Astrocyte (in vitro differentiated cells and primary cell): ENCODE data around the gene CCSER1. TPM values are rescaled to one million over a fixed set of nuclear protein-coding genes. Genes with fewer than 3 reads are reported as not detected.

Source experiments
- DNase-seq: peaks from one replicate; pipeline ENCODE4 v3.0.0-alpha.2; 2010; ENCODE audit warnings: low read depth
- FAIRE-seq: peaks from 2 replicates; lab custom pipeline; 2011; peaks lifted over from hg19 to GRCh38; lab: Jason Lieb, UNC
- H2AFZ ChIP-seq: 2 replicates; pipeline ENCODE4 v1.6.0; 2012; ENCODE audit warnings: low read depth, low read length, inconsistent platforms
- H3K27ac ChIP-seq: 2 replicates; pipeline ENCODE4 v1.5.1; 2011; ENCODE audit warnings: low read depth, low read length, inconsistent platforms
- H3K27me3 ChIP-seq: 2 replicates; pipeline ENCODE4 v1.6.0; 2011; ENCODE audit warnings: low read length, inconsistent platforms; ENCODE audit not compliant: insufficient read depth
- H3K36me3 ChIP-seq: 2 replicates; pipeline ENCODE4 v1.5.1; 2011; ENCODE audit warnings: low read length, inconsistent platforms; ENCODE audit not compliant: insufficient read depth
- H3K4me1 ChIP-seq: 2 replicates; pipeline ENCODE4 v1.5.1; 2011; ENCODE audit warnings: low read length, inconsistent platforms; ENCODE audit not compliant: insufficient read depth
- H3K4me2 ChIP-seq: 2 replicates; pipeline ENCODE4 v1.6.0; 2012; ENCODE audit warnings: low read length, inconsistent platforms
- H3K4me3 ChIP-seq: 2 replicates; pipeline ENCODE4 v1.5.1; 2011; ENCODE audit warnings: low read depth, mild to moderate bottlenecking, low read length, inconsistent platforms; ENCODE audit not compliant: insufficient read depth
- H3K79me2 ChIP-seq: 2 replicates; pipeline ENCODE4 v1.6.0; 2012; ENCODE audit warnings: mild to moderate bottlenecking, low read length, inconsistent platforms; ENCODE audit not compliant: insufficient read depth
- H3K9ac ChIP-seq: 2 replicates; pipeline ENCODE4 v1.6.0; 2012; ENCODE audit warnings: mild to moderate bottlenecking, low read length, inconsistent platforms
- H3K9me3 ChIP-seq: 2 replicates; pipeline ENCODE4 v1.5.1; 2012; ENCODE audit warnings: low read depth, mild to moderate bottlenecking, low read length, inconsistent platforms; ENCODE audit not compliant: insufficient read depth
- H4K20me1 ChIP-seq: 2 replicates; pipeline ENCODE4 v1.6.0; 2012; ENCODE audit warnings: low read length, inconsistent platforms; ENCODE audit not compliant: insufficient read depth
- H3K27ac Mint-ChIP-seq: one replicate; pipeline ENCODE4 v1.8.0; 2021; ENCODE audit warnings: mild to moderate bottlenecking, mixed read lengths; ENCODE audit not compliant: unreplicated experiment
- H3K27me3 Mint-ChIP-seq: one replicate; pipeline ENCODE4 v1.8.0; 2021; ENCODE audit warnings: low read depth, mixed read lengths; ENCODE audit not compliant: unreplicated experiment
- H3K36me3 Mint-ChIP-seq: one replicate; pipeline ENCODE4 v1.8.0; 2021; ENCODE audit warnings: low read depth, mixed read lengths; ENCODE audit not compliant: unreplicated experiment
- H3K4me1 Mint-ChIP-seq: one replicate; pipeline ENCODE4 v1.8.0; 2021; ENCODE audit warnings: low read depth, mixed read lengths; ENCODE audit not compliant: unreplicated experiment
- H3K4me3 Mint-ChIP-seq: one replicate; pipeline ENCODE4 v1.8.0; 2021; ENCODE audit warnings: mild to moderate bottlenecking, moderate library complexity, mixed read lengths; ENCODE audit not compliant: unreplicated experiment
- H3K9me3 Mint-ChIP-seq: one replicate; pipeline ENCODE4 v1.8.0; 2021; ENCODE audit warnings: mild to moderate bottlenecking, mixed read lengths; ENCODE audit not compliant: unreplicated experiment
- EZH2 ChIP-seq: IDR thresholded peaks from 2 replicates; pipeline ENCODE4 v1.6.1; 2012; ENCODE audit warnings: mild to moderate bottlenecking, low read length, inconsistent platforms; ENCODE audit not compliant: insufficient read depth
- total RNA-seq: library from RNA; stranded (reverse); gene quantifications from 2 replicates; pipeline ENCODE4 v1.2.1, GENCODE V29; 2021
- TF ChIP-seq, protein P1 (sequence below): IDR thresholded peaks from 2 replicates; pipeline ENCODE4 v1.5.1; 2011; ENCODE audit warnings: low read depth, mild to moderate bottlenecking, inconsistent platforms, low read length, moderate library complexity; ENCODE audit not compliant: insufficient read depth

The CCSER1 gene
- total RNA-seq, 1 donor from 2014 or later = 2.2 TPM

DNA sequence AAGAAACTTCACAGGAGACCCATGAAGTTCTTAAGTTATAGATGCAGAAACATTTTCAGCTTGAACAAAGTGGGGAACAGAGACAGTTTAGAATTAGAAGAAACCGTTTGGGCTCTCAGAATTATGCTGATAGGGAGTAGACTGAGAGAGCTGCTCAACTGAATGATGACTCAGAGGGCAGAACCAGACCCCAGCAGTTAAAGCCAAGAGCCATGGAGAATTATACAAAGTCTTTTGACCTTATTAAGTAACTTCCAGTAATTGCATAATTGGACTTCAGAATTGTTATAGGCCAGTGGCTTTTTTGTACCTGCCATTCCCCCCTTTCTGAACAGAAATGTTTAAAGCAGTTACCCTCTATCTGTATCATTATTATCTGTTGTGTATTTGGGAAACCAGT lies 642.1 kb downstream of the CCSER1 start:
- Histone ChIP-seq H3K36me3 (no peaks in the 10 kb centered on the region), H3K9me3 (no peaks in the 10 kb centered on the region), H3K27me3 (no peaks in the 10 kb centered on the region), H3K27ac (no peak overlapping the region), H3K9ac (no peak overlapping the region), H3K79me2 (no peaks in the 10 kb centered on the region), H3K4me2 (no peak overlapping the region), H2AFZ (no peak overlapping the region), H4K20me1 (no peaks in the 10 kb centered on the region), H3K4me1 (no peaks in the 10 kb centered on the region), H3K4me3 (no peak overlapping the region)
- H3K9me3 Mint-ChIP-seq = no peaks in the 10 kb centered on the region
- H3K27ac Mint-ChIP-seq = no peak overlapping the region
- H3K36me3 Mint-ChIP-seq = no peaks in the 10 kb centered on the region
- H3K4me3 Mint-ChIP-seq = no peak overlapping the region
- H3K27me3 Mint-ChIP-seq = no peaks in the 10 kb centered on the region
- TF ChIP-seq, protein P1, sequence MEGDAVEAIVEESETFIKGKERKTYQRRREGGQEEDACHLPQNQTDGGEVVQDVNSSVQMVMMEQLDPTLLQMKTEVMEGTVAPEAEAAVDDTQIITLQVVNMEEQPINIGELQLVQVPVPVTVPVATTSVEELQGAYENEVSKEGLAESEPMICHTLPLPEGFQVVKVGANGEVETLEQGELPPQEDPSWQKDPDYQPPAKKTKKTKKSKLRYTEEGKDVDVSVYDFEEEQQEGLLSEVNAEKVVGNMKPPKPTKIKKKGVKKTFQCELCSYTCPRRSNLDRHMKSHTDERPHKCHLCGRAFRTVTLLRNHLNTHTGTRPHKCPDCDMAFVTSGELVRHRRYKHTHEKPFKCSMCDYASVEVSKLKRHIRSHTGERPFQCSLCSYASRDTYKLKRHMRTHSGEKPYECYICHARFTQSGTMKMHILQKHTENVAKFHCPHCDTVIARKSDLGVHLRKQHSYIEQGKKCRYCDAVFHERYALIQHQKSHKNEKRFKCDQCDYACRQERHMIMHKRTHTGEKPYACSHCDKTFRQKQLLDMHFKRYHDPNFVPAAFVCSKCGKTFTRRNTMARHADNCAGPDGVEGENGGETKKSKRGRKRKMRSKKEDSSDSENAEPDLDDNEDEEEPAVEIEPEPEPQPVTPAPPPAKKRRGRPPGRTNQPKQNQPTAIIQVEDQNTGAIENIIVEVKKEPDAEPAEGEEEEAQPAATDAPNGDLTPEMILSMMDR = no peak
- no peak for TF ChIP-seq EZH2
- H3K4me1 Mint-ChIP-seq = no peaks in the 10 kb centered on the region
- no peak for DNase-seq
- FAIRE-seq = no peak

DNA sequence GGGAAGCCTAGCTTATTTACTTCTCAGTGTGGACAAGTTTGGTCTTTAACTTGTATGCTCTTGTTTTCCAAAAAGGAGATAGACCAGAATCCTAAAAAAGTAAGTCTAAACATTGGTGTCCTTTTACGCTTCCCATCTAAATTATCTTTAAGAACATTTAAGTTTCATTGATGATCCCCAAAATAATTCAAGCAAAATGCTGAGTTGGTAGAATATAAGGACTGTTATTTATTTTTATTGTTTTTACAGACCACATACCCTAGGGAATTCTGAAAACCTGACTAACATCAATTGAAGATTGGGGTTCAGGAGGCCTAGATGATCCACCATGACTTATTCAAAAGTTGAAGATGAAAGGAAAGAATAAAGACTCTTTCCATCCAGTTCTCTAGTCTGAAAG lies 653.0 kb downstream of the CCSER1 start:
- no peaks in the 10 kb centered on the region for H3K36me3 Mint-ChIP-seq
- H3K9me3 Mint-ChIP-seq = no peaks in the 10 kb centered on the region

DNA sequence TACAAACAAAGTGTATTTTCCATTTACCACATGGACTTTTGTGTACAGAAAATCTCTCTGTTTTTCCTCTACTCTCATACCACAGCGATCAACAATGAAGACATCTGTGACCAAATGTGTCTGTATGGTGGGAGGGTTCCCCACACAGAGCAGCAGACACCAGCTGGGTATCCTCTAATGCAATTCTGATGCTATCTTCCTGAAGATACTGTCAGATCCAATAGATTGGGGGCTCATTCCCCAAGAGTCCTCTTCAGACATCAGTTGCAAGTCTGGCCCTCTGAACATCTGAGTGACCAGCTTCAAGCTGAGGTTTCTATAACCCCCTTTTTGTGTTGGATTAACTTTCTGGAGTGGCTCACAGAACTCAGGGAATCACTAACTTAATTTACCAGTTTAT lies 659.4 kb downstream of the CCSER1 start:
- H3K79me2 ChIP-seq = no peaks in the 10 kb centered on the region
- Mint-ChIP-seq H3K9me3 (no peaks in the 10 kb centered on the region), H3K4me3 (no peak overlapping the region), H3K36me3 (no peaks in the 10 kb centered on the region), H3K27me3 (no peaks in the 10 kb centered on the region), H3K4me1 (no peaks in the 10 kb centered on the region), H3K27ac (no peak overlapping the region)
- TF ChIP-seq, protein P1 = no peak
- no peak for TF ChIP-seq EZH2
- H2AFZ ChIP-seq = no peak overlapping the region
- no peaks in the 10 kb centered on the region for H3K9me3 ChIP-seq
- H3K4me2 ChIP-seq = no peak overlapping the region
- DNase-seq = no peak
- H3K36me3 ChIP-seq = no peaks in the 10 kb centered on the region
- no peaks in the 10 kb centered on the region for H3K4me1 ChIP-seq
- H3K9ac ChIP-seq = no peak overlapping the region
- H3K27me3 ChIP-seq = no peaks in the 10 kb centered on the region
- no peak for FAIRE-seq
- no peak overlapping the region for H3K4me3 ChIP-seq
- no peak overlapping the region for H3K27ac ChIP-seq
- no peaks in the 10 kb centered on the region for H4K20me1 ChIP-seq

More for the DNA sequence above, 653.0 kb downstream of the CCSER1 start:
- no peak for DNase-seq
- peaks cover 2% of the 10 kb centered on the region for H3K4me1 Mint-ChIP-seq
- no peak overlapping the region for H3K4me2 ChIP-seq
- no peaks in the 10 kb centered on the region for H3K9me3 ChIP-seq
- no peaks in the 10 kb centered on the region for H3K27me3 ChIP-seq
- no peak overlapping the region for H3K9ac ChIP-seq
- H2AFZ ChIP-seq = no peak overlapping the region
- H3K4me3 Mint-ChIP-seq = no peak overlapping the region
- H3K4me1 ChIP-seq = no peaks in the 10 kb centered on the region
- no peak for TF ChIP-seq EZH2
- TF ChIP-seq, protein P1 = no peak
- H3K79me2 ChIP-seq = no peaks in the 10 kb centered on the region
- H3K27ac Mint-ChIP-seq = no peak overlapping the region
- no peaks in the 10 kb centered on the region for H3K27me3 Mint-ChIP-seq
- no peaks in the 10 kb centered on the region for H4K20me1 ChIP-seq
- no peak for FAIRE-seq
- H3K4me3 ChIP-seq = no peak overlapping the region
- H3K27ac ChIP-seq = no peak overlapping the region
- no peaks in the 10 kb centered on the region for H3K36me3 ChIP-seq
